Stimulated activated CD4-positive, alpha-beta T cell treated with anti-CD3 and anti-CD28 coated beads, Interleukin-2, amount 100 ng/mL, for 4 hours (primary cell): ENCODE measurements around the gene DDI2.
"Not testable (repeated sequence)": the region's sequence is repeated elsewhere in the genome, so short reads cannot be mapped to it uniquely, and the experiment has no call there.

ENCODE experiments used
- DNase-seq: peaks from one replicate; pipeline ENCODE4 v3.0.0-alpha.2; 2020; ENCODE audit warnings: low read depth

Gene DDI2

DNA sequence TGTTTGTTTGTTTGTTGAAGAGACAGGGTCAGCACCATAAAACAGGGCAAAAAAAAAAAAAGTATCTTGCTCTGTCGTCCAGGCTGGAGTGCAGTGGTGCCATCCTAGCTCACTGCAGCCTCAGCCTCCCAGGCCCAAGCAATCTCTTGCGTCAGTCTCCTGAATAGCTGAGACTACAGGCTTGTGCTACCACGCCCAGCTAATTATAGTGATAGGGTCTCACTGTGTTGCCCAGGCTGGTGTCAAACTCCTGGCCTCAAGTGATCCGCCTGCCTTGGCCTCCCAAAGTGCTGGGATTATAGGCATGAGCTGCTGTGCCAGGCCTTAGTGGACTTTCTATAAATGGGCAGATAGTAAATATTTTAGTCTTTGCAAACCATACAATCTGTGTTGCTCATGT is 19.2 kb downstream of the DDI2 start:
- no peak for DNase-seq

GRCh38 chr1:15637826-15638225 is 20.6 kb downstream of the DDI2 start:
- DNase-seq = no peak

DNA sequence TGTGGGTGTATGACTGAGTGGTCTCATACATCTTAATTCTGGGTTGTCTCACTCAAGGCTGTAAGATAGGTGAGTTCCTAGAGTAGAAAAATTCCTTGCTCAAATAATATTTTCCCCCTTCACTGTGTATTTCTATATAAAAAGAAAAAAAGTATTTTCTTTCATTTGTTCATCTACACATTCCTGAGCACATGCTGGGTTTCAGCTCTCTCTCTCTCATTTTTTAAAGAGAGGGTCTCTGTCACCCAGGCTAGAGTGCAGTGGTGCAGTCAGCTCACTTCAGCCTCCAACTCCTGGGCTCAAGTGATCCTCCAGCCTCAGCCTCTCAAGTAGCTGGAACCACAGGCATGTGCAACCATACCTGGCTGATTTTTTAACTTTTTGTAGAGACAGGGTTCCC is 22.0 kb downstream of the DDI2 start:
- no peak for DNase-seq

DNA sequence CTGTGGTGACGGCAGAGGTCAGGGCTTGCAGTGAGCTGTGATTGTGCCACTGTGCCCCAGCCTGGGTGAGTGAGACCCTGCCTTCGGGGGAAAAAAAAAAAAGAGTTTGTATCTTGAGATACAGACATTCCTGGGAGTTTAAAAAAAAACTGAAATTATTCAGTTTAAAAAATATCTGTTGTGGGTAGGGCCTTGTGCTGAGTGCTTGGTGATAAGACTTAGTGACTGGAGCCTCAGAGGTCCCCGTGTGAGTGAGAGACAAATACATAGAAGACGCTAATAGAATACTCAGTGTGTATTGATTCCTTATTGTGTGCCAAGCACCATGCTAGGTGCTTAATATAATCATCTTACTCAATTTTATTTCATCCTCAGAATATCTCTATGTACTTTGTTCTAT is 22.7 kb downstream of the DDI2 start:
- DNase-seq = no peak

- no peak for DNase-seq
Measured at GRCh38 chr1:15640667-15641066, 23.4 kb downstream of the DDI2 start.

DNA sequence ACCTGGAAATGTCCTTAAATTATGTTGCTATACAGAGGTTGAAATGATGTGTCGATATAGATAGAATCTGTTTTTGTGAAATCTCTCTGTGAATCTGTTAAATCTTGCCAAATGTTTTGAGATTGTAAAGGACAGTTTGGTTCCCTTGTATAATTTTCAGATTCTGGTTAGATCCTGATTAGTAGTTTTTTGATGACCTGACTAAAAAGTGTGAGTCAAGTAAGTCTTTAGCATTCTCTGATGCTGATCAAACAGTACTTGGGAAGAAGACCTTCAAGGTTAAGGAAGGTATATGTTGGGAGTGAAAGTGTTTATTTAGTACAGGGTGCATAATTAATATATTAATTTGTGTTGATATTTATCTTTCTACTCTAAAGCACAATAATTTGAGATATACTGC is 32.7 kb downstream of the DDI2 start:
- no peak for DNase-seq

DNA sequence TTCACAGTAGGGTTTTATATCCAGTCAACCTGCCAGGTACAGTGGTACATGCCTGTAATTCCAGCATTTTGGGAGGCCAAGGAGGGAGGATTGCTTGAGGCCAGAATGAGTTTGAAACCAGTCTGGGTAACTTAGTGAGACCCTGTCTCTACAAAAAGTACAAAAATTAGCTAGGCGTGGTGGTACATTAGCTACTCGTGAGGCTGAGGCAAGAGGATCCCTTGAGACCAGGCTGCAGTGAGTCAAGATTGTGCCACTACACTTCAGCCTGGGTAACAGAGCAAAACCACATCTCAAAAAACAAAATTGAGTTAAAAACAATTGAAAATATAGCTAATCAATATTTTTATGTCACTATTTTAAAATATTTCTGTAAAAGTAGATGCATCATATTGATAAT is 33.2 kb downstream of the DDI2 start:
- no peak for DNase-seq

GRCh38 chr1:15652130-15652529 is 34.9 kb downstream of the DDI2 start:
- DNase-seq = not testable (repeated sequence)

DNA sequence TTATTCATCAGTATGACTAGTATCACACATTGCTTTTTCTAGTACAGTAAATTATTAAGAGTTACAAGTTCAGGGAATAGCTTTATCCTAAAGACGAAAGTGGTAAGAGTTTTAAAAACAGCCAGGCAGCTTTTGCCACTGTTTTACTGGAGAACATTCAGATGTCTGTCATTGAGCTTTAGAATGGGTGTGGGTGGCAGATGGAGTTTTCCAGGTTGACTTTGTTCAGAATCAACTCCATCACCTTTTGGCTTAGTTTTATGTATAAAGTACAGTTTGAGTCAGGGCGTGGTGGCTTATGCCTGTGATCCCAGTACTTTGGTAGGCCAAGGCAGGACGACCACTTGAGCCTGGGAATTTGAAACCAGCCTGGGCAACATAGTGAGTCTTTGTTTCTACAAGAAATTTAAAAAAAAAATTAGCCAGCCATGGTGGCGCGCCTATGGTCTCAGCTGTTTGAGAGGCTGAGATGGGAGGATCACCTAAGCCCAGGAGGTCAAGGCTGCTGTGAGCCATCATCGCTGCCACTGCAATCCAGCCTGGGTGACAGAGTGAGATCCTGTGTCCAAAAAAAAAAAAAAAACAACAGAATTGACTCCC is 36.9 kb downstream of the DDI2 start:
- DNase-seq = no peak

GRCh38 chr1:15656464-15656863 is 39.2 kb downstream of the DDI2 start:
- no peak for DNase-seq

DNA sequence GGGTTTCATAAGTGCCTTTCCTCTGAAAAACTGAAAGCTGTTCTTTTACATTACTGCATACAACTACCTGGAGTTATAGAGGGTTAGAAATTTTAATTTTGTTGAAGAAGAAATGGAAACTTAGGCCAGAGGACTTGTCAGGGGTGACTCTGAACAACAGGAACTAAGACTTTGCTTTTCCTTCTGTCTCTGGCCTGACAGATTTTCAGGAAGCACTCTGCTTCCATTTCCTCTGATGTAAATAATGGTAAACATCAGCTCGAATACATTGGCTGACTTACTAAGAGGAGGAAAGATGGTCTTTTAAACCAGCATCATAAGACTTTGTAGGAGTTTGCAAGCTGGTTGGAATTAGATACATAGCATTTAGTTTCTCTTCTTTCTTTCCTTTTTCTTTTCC is 39.8 kb downstream of the DDI2 start:
- no peak for DNase-seq

DNA sequence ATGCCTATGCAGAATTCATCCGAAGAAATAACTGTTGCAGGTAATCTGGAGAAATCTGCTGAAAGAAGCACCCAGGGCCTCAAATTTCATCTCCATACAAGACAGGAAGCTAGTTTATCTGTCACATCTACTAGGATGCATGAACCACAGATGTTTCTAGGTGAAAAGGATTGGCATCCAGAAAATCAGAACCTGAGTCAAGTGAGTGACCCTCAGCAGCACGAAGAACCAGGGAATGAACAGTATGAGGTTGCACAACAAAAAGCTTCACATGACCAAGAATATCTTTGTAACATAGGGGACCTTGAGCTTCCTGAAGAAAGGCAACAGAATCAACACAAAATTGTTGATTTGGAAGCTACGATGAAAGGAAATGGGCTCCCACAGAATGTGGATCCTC is 42.9 kb downstream of the DDI2 start:
- DNase-seq = no peak

- DNase-seq = no peak
Measured at GRCh38 chr1:15662477-15662876, 45.2 kb downstream of the DDI2 start.

GRCh38 chr1:15663925-15664324 is 46.7 kb downstream of the DDI2 start:
- no peak for DNase-seq

GRCh38 chr1:15667362-15667761 is 50.1 kb downstream of the DDI2 start:
- no peak for DNase-seq

DNA sequence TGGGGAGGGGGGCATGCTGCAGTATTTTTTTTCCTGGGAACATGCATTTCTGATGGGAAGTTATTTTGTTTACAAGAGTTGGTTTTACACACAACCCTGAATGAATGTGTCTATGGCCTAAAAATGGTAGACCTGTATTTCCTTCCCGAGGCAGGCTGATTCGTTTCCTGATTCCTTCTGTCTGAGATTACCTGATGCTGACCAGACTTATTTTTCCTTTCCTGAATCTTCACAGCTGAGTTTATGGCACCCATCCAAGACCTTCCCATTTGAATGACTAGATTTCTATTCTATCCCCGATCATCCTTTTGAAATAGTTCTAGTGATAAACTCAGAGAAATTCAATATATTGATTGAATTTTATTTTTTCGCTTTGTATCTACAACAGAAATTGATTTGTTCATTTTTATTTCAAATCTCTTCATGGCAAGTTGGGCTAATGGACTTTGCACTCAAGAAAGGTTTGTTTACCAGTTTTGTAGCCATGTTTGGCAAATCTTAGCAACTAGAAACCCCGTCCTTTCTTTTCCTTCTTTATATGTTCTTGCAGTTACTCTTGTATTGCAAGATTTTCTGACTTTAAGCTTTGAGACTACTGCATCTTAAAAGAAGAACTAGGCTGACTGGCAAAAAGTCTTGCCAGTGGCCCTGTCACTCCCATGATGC is 51.0 kb downstream of the DDI2 start:
- DNase-seq = no peak

- DNase-seq = no peak
Measured at GRCh38 chr1:15669074-15669473, 51.8 kb downstream of the DDI2 start.

GRCh38 chr1:15669864-15670263 is 52.6 kb downstream of the DDI2 start:
- no peak for DNase-seq

DNA sequence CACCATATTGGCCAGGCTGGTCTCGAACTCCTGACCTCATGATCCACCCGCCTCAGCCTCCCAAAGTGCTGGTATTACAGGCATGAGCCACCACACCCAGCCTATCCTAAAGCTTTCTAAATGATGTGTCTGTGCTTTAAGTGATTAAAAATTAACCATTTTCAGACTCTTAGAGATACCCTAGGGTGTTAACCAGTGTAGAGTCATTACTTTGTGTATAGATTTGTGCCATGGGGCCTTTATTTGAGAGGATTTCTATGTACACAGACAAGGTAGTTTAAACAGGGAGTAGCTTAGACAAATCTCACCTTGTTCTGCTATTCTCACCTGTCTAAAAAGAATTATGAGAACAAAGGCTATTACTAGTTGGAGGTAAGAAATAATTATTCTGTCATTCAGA is 54.2 kb downstream of the DDI2 start:
- no peak for DNase-seq

DNA sequence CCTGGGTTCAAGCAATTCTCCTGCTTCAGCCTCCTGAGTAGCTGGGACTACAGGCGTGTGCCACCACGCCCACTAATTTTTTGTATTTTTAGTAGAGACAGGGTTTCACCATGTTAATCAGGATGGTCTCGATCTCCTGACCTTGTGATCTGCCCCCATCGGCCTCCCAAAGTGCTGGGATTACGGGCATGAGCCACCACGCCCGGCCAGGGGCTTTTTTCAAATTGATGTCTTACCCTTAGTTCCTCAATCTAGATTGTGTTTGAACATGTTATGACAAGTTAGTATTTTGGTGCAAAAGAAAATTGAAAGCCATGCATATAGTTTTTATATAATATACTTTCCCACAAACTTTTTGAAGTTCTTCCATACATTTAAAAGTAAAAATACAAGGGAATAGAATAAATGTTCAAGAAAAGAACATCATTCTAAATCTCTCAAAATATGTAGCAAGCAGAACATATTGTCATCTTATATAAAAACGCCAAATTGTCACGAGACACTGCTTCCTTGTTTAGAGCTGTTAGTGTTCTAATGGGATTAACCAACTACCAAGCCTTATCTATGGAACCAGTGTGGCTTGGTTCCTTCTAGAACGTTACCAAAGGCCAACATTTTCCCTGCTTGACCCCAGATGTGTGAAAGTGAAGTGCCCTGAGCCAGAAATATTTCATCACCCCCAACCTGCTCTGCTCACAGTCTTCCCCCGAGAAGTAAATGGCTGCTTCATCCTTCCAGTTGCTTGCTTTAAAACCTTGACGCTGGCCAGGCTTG is 57.3 kb downstream of the DDI2 start:
- no peak for DNase-seq

GRCh38 chr1:15676010-15676409 is 58.8 kb downstream of the DDI2 start:
- no peak for DNase-seq

- no peak for DNase-seq
Measured at GRCh38 chr1:15676688-15677661, 59.7 kb downstream of the DDI2 start.
